RCC 7860 (cell line): Measurements from ENCODE around the gene TGIF1.
"Not testable (repeated sequence)": the region's sequence is repeated elsewhere in the genome, so short reads cannot be mapped to it uniquely, and the experiment has no call there.

ENCODE experiments used
- DNase-seq: peaks from one replicate; pipeline ENCODE4 v3.0.0-alpha.2; 2015; ENCODE audit warnings: low spot score
- FAIRE-seq: peaks from 2 replicates; lab custom pipeline; 2012; peaks lifted over from hg19 to GRCh38; lab: Jason Lieb, UNC

Gene TGIF1

DNA sequence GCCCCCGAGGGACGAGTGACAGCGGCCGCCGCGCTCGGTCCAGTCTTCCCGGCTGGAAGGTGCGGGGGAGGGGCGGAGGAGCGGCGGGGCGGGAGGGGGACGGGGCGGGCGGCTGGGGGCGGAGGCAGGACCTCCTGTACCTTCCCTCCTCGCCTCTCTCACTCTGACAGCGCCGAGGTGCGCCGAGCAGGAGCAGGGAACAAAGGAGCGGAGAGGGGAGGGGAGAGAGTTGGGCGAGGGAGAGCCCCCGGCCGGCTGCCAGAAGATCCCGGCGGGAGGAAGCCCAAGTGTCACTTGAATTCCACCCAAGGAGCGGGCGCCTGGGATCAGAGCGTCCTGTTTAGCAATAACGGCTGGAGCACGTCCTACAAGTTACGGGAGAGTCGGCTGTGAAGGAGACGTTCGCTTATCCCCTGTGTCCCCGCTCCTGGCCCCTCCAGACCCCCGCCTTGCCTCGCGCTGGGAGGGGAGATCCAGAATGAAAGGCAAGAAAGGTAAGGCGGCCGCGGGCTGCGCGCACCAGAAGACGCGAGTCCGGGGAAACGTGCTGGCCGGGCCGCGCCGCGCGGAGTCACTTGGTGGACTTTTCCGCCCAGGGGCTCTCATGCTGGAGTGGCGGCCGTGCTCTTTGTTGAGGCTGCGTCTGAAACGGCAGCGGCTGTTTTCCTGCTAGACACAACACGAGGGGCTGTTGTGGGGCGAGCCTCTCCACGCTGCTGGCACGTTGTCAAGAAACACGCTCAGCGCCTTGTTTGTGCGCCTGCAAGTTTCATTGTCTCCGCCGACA, at the start of gene TGIF1:
TGIF1 (plus strand) TSS at position 161 of the 787 bp plus-strand sequence; CDS start at position 479, 318 bp downstream.
- no peak for FAIRE-seq
- peak; percentile 66 for DNase-seq

DNA sequence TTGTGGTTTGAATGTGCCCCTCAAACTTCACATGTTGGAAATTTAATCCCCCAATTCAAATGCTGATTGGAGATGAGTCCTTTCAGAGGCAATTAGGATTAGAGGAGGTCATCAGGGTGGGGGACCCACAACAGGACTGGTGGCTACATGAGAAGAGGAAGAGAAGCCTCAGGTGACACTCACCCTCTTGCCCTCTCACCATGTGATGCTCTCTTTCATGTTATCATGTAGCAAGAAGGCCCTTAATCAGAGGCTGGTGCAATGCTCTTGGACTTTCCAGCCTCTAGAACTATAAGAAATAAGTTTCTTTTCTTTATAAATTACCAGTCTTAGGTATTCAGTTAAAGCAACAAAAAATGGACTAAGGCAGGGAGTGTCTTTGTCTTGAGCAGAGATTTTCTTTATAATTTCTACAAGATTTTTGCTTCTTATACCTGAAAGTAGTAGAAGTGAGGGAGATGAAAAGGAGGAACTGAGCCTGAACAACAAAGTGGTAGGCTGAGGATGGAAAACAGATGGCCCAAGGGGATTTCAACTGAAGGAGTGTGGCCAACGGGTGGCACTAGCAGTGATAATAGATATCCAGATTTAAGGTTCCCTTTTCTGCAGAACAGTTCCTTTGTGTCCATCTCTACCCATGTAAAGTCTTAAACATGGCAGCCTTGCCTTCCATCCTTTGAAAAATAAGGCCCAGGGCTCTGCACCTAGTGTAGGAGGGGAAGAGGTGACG, 49.2 kb upstream of the TGIF1 start:
- DNase-seq (no peak), FAIRE-seq (no peak)

DNA sequence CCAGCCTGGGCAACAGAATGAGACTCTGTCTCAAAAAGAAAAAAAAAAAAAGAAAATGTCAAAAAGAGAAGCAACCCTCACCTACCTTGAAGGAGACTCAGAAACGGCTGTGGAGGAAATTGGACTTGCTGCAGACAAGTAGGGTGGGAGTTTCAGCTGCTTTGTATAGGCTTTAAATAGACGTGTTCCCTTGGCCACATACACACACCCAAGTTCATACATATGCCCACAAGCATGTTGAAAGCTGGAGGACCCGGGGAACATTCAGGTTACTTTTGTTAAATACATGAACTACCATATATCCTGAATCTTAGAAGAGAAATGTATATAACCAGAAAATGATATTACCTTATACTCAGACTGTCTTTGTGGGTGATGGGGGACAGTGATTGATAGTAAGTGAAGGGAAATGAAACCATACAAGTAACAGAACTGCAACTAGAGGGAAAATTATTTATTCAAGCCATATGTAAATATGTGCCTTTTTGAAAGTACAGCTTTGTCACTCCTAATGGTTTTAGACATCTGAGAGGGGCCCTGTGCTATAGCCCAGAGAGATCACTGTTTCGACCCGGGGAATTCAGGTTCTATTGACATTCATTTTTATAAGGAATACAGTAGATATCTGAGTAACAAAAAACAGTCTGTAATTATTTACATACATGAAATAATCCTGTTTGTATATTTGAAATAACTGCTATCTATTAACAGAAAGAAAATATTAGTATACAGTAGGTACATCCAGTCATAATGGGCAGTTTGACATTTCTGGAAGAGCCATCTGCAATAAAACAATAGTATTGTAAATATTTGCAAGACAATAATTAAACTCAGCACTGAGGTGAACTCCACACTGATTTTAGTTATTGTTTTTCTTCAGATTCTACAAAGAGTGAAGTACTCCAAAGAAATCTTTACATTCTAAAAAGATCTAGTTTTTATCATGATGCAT, 48.0 kb upstream of the TGIF1 start:
- FAIRE-seq (no peak), DNase-seq (no peak)

DNA sequence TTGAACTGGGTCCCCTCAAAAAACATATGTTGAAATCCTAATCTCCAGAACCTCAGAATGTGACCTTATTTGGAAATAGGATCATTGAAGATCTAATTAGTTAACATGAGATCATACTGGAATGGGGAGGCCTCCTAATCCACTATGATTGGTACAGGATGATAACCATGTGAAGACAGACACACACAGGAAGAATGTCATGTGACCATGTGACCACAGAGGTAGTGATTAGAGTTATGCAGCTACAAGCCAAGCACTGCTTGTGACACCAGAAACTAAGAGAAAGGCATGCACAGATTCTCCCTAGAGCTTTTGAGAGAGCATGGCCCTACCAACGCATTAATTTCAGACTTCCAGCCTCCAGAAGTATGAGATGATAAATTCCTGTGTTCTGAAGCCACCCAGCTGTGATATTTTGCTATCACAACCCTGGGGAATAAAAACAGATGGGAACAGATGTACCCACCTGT, 47.0 kb upstream of the TGIF1 start:
- no peak for FAIRE-seq
- no peak for DNase-seq

DNA sequence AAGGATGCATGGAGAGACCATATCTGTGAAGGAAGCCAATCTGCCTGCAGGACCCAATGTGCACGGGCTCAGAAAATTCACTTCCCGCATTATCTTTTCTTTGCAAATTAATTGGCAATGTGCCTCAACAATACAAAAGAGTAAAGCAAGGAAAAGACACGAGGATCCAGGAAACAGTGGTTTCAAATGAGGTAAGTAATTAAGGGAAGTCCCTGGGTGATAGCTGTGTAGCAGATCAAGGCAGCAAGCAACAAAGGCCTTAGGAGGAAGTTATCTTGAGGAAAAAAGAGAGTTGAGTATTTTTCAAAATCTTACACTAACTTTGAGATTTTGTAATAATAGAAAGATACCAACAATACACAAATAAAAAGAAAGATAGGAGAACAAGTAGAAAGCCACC, 44.3 kb upstream of the TGIF1 start:
- FAIRE-seq (no peak), DNase-seq (no peak)

DNA sequence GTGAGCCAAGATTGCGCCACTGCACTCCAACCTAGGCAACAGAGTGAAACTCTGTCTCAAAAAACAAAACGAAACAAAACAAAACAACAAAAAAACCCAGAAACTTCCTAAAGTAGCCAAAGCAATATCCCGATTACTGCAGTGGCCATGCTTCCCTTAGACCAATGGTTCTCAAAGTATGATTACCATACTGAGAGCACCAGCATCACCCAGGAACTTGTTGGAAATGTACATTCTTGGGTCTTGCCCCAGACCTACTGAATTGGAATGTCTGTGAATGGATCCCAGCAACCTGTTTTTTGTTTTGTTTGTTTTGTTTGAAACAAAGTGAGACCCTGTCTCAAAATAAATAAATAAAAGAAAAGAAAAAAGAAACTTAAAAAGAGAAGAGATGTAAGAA, 41.9 kb upstream of the TGIF1 start:
- DNase-seq (no peak), FAIRE-seq (no peak)

DNA sequence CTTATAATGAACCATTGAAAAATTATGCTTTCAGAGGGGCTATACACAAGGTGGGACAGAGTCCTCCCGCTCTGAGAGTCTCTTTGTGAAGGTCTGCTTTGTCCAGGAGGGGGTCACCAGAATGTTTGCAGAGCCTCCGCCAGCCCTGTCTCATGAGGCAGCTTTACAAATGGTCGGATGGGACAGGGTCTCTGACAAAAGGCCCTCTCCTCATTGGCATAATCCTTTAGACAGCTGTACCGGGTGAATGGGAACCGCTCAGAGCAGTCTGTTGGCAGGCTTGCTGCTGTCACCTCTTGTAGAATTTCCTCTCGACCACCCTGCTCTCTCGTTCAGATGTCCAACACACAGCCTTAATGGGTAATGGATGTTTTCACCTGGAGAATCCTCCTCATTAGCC, 40.2 kb upstream of the TGIF1 start:
- FAIRE-seq (no peak), DNase-seq (no peak)

DNA sequence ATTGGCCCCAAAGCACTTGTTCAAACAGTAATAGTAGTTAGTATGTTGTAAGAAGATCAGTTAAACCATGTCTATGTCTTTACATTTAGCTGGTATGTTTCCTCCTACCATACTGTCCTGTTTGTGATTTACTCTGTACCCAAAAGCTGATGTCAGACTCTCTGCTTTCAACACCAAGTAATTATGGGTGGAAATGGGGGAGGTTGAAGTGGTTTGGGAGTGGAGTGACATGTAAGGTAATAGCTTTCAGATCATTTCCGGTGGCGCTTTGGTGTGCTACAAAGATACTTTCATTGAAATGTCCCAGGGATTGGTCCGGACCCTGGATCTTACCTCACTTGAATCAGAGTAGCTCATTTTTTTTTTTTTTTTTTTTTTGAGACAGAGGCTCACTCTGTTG, 39.7 kb upstream of the TGIF1 start:
- DNase-seq (no peak), FAIRE-seq (no peak)

DNA sequence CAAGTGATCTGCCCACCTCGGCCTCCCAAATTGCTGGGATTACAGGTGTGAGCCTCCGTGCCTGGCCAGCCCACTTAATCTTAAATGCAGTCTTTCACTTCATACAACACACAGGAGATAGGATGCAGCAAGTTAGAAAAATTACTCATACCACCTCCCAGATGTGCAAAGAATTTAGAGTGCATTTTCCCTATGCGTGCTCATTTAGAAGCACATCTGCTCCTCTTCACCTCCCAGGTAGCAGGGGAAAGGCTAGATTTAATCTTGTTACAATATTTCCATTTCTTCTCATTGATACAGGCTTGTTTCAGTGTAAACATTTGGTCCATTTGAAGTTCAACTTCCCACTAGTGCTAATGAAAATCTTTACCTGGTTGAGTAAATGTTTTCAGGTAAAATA, 39.1 kb upstream of the TGIF1 start:
- not testable (repeated sequence) for DNase-seq, FAIRE-seq

DNA sequence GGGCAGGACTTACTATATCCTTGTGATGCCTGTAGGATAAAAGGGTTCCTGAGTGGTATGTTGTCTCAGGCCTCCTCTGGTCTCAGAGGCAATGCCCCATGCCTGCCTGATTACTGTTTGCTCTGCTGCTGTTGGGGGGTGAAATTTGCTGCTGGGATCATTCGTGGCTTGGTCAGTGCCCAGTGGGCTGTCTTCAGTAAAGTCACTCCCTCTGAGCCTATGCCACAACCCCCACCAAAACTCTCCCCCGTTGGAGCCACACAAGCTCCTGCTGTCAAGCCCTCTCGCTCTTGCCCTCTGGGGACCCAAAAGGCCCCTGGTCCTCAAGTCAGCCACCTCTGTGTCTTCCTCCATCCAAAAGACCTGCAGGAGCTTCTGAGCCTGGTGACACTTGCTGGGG, 38.6 kb upstream of the TGIF1 start:
- FAIRE-seq (no peak), DNase-seq (no peak)

DNA sequence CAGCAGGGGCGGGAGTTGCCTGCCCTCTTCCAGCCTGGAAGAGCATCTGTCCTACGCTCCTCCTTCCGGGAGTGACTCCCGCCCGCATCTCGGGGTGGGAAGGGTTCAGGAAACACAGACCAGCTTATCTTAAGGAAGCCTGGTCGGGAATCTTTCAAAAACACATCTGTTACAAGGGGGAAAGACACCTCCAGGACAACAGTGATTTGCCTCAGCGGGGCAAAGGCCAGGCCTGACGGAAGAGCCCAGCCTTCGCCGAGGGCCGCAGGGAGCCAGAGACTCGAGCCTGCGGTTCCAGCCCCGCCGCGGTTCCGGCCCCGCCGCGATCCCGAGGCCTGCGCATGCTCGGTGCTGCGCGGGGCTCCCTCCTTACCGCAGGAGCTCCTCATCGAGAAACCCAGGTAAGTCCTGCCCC, 38.1 kb upstream of the TGIF1 start:
- FAIRE-seq (no peak), DNase-seq (no peak)

DNA sequence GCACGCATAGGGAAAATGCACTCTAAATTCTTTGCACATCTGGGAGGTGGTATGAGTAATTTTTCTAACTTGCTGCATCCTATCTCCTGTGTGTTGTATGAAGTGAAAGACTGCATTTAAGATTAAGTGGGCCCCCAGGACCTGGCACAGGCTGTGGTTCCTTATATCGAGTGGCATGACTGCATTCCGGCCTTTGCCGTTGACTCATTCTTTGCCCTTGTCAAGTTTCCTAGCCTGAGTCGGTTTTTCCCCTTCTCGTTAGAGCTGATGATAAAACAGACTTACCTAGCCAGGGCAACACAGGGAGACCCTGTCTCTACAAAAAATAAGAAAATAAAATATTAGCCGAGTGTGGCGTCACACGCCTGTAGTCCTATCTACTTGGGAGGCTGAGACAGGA, 37.4 kb upstream of the TGIF1 start:
- not testable (repeated sequence) for DNase-seq

DNA sequence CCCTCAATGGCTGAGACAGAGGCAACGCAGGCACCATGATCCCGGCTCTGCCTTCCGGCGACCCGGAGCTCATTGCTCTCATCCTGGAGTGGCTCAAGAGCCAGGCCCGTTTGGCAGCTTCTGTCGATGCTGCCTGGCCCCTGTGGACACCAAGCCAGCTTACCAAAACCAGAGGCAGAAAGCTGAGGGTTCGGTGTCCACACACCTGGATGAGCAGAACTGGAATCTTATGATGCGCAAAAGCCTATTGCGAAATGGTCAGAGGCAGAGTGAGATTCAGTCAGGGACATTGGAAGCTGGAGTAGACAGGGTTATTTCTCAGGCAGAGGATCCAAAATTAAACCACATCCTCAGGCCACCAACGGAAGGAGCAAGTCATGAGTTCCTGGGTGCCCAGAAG, 34.9 kb upstream of the TGIF1 start:
- FAIRE-seq (no peak), DNase-seq (no peak)

More for the DNA sequence above, 37.4 kb upstream of the TGIF1 start:
- FAIRE-seq = not testable (repeated sequence)

DNA sequence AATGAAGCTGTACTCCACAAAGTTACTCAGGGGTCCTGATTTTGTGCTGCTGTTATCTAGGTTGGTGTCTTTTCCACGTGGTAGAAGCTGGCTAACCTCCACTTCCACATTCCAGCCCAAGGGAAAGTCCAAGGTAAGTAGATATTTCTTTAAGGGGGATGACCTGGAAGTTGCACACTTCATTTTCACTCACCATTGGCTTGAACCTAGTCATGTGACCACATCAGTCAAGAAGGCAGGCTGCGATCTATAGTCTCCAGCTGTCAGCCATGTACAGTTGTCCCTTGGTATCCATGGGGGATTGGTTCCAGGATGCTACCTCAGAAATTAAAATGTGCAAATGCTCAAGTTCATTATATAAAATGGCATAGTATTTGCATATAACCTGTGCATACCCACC, 31.9 kb upstream of the TGIF1 start:
- DNase-seq (no peak), FAIRE-seq (no peak)

DNA sequence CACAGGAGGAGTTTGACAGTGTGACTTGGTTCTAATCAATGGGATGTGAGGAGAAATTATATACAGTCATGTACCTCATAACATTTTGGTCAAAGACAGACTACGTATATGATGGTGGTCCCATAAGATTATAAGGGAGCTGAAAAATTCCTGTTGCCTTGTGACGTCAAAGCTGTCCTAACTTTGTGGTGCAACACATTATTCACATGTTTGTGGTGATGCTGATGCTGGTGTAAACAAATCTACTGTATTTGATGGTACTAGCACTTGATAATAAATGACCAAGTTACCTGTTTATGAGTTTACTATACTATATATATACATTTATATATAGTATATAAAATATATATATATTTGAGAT, 29.1 kb upstream of the TGIF1 start:
- DNase-seq = no peak
- FAIRE-seq = no peak

DNA sequence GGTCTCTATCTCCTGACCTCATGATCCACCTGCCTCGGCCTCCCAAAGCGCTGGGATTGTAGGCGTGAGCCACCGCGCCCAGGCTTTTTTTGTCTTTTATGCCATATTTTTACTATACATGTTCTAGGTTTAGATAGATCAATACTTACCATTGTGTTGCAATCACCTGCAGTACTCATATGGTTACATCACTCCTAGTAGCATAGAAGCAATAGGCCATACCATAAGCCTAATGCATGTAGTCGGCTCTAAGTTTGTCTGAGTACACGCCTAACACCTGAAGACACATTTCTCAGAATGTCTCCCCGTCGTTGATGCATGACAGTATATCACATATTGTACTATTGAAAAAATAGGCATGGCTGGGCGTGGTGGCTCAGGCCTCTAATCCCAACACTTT, 27.1 kb upstream of the TGIF1 start:
- FAIRE-seq (no peak), DNase-seq (no peak)

DNA sequence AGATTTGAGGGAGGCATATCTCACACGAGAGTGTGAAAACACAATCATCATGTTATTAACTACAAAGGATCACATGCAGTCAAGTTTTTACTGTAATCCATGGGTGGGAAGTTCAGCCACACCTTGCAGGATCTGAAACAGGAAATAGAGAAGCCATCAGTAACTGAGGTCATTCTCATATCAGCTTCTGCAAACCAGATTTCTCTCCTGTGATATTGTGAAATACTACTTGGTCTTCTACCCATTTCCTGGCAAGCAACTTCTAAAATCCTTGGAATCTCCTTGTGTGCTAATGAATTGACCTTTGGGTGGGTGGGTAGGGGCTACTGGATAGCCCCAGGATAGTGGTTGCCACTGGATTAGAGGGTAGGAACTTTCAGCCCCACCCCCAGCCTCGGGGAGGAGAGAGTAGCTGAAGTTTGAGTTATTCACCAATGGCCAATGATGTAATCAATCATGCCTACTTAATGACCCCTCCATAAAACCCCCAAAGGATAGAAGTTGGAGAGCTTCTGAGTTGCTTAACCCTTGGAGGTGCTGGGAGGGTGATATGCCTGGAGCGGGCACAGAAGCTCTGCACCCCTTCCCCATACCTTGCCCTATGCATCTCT, 25.6 kb upstream of the TGIF1 start:
- no peak for FAIRE-seq

DNA sequence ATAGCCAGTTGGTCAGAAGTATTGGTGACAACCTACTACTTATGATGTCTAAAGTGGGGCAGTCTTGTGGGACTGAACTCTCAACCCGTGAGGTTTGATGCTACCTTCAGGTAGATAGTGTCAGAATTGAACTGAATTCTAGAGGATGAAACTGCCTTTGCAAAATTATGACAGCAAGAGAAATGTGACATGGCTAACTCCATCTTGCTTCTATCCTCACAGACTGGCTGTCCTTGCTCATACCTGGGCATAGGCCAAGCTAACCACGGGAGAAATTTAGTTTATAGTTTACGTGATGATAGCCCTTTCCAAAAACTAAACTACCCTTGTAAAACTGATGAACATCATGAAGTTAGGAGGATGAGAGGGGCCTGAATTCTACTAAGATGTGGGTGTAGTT, 24.9 kb upstream of the TGIF1 start:
- no peak for DNase-seq
- no peak for FAIRE-seq

More for the DNA sequence above, 25.6 kb upstream of the TGIF1 start:
- DNase-seq = no peak

DNA sequence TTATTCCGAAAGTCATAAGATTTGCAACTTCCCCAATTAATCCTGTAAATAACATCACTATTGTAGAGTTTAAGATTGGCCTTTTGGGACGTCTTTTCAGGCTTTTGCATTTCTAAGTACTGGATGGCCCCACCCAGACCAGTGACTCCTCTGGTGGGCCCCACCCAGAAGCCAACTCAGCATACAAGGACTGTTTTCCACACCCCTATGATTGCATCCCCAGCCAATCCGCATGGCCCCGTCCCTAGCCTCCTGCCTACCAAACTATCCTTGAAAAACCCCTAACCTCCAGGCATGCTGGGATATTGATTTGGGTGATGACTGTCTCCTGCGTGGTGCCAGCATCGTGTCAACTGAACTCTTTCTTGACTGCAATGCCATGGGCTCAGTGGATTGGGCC, 24.5 kb upstream of the TGIF1 start:
- FAIRE-seq (no peak), DNase-seq (no peak)

DNA sequence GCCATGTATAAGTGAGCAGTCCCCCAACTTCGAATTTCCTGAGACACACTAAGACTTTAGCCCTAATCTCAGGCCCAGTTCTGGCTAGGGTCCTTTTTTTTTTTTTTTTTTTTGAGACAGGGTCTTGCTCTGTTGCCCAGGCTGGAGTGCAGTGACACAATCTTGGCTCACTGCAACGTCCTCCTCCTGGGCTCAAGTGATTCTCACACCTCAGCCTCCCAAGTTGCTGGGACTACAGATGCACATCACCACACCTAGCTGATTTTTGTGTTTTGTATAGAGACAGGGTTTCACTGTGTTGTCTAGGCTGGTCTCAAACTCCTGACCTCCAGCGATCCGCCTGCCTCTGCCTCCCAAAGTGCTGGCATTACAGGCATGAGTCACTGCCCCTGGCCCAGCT, 23.9 kb upstream of the TGIF1 start:
- DNase-seq = no peak
- FAIRE-seq = no peak

DNA sequence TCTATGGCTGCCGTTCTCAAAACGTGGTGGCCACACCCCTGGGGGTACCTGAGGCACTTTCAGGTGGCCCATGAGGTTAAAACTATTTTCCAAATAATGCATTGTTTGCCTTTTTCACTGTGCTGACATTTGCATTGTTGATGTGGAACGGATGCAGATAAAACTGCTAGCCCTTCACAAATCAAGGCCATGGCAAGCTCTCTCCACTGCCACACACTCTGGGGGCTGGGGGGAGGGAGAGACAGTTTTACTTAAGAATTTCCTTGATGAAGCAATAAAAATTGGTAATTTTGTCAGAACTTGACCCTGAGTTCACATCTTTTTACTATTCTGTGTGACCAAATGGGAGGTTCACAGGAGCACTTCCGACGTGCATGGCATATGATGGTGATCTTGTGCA, 22.0 kb upstream of the TGIF1 start:
- FAIRE-seq = no peak
- DNase-seq = no peak
